DND-41 (cell line): Measurements from ENCODE around the gene P2RY13.

Source experiments
- EZH2 ChIP-seq: IDR thresholded peaks from 3 replicates; pipeline ENCODE4 v1.6.1; 2012; ENCODE audit warnings: borderline replicate concordance, low read depth, mild to moderate bottlenecking, moderate library complexity, low read length, inconsistent platforms; ENCODE audit not compliant: severe bottlenecking
- TF ChIP-seq, protein P1 (sequence below): IDR thresholded peaks from 2 replicates; pipeline ENCODE4 v1.5.1; 2012; ENCODE audit warnings: borderline replicate concordance, low read length, moderate library complexity, mild to moderate bottlenecking; ENCODE audit not compliant: poor library complexity, severe bottlenecking; ENCODE audit errors: extremely low read depth

DNA sequence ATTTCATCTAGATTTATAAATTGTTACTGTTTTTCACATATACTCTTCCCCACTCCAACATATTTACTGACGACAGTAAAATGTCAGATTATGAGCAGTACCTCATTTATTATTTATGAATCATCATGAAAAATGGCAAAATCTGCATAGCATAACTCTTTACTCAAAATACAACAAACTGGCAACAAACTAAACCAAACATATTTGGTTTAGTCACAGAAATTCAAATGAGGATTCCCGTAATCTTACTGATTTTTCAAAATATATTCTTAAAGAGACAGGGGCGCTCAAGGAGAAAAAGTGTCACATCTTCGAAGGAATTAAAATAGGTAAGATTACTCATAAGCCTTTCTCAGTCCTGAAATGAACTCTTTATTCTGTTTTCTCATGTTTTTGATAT lies 9.7 kb downstream of the P2RY13 start:
- TF ChIP-seq, protein P1, sequence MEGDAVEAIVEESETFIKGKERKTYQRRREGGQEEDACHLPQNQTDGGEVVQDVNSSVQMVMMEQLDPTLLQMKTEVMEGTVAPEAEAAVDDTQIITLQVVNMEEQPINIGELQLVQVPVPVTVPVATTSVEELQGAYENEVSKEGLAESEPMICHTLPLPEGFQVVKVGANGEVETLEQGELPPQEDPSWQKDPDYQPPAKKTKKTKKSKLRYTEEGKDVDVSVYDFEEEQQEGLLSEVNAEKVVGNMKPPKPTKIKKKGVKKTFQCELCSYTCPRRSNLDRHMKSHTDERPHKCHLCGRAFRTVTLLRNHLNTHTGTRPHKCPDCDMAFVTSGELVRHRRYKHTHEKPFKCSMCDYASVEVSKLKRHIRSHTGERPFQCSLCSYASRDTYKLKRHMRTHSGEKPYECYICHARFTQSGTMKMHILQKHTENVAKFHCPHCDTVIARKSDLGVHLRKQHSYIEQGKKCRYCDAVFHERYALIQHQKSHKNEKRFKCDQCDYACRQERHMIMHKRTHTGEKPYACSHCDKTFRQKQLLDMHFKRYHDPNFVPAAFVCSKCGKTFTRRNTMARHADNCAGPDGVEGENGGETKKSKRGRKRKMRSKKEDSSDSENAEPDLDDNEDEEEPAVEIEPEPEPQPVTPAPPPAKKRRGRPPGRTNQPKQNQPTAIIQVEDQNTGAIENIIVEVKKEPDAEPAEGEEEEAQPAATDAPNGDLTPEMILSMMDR = no peak
- no peak for TF ChIP-seq EZH2
